ENCODE data around the gene IGF2R. TPM values are rescaled to one million over a fixed set of nuclear protein-coding genes. Genes with fewer than 3 reads are reported as not detected.

Gene IGF2R
- total and polyA plus RNA-seq, 2 of the 13 experiments (the other 11 are each of a cell fraction or from before 2014, with no cell fraction given) = 38.3 to 70.0 TPM

- no peak for TF ChIP-seq SP4 (CRISPR knock-in tag; IDR thresholded peaks at IDR 0.05)
- TF ChIP-seq MTF2 (CRISPR knock-in tag; IDR thresholded peaks at IDR 0.05; ENCODE audit: borderline replicate concordance) = no peak
- no peak for TF ChIP-seq HES4 (CRISPR knock-in tag; IDR thresholded peaks at IDR 0.05; ENCODE audit: borderline replicate concordance)
- TF ChIP-seq ZKSCAN1 (IDR thresholded peaks at IDR 0.05; ENCODE audit: low read length) = no peak
- TF ChIP-seq HDAC6 (IDR thresholded peaks at IDR 0.05; ENCODE audit: low read depth, low read length) = no peak
- no peak for TF ChIP-seq ZNF230 (CRISPR knock-in tag; IDR thresholded peaks at IDR 0.05)
- no peak for TF ChIP-seq ZKSCAN8 (CRISPR knock-in tag; IDR thresholded peaks at IDR 0.05; ENCODE audit: borderline replicate concordance)
- TF ChIP-seq FOSL2 (CRISPR knock-in tag; IDR thresholded peaks at IDR 0.05) = peak; percentile 88
- no peak for TF ChIP-seq POLR2AphosphoS2 (IDR thresholded peaks at IDR 0.05; ENCODE audit: low read depth, low read length)
- no peak for TF ChIP-seq SETDB1 (CRISPR knock-in tag; IDR thresholded peaks at IDR 0.05; ENCODE audit: borderline replicate concordance)
- TF ChIP-seq SIX1 (CRISPR knock-in tag; IDR thresholded peaks at IDR 0.05; ENCODE audit: borderline replicate concordance) = peak; percentile 82; the same call in 1 of the 2 replicates
- no peak for TF ChIP-seq MTA1 (CRISPR knock-in tag; IDR thresholded peaks at IDR 0.05; ENCODE audit: borderline replicate concordance)
- no peak for TF ChIP-seq KDM2A (CRISPR knock-in tag; IDR thresholded peaks at IDR 0.05; ENCODE audit: borderline replicate concordance, low read depth)
- no peak for TF ChIP-seq PHF21A (CRISPR knock-in tag; IDR thresholded peaks at IDR 0.05)
- TF ChIP-seq ZNF281 (CRISPR knock-in tag; IDR thresholded peaks at IDR 0.05; ENCODE audit: borderline replicate concordance) = no peak
- no peak for TF ChIP-seq CENPX (CRISPR knock-in tag; IDR thresholded peaks at IDR 0.05)
- no peak for TF ChIP-seq TFAP4 (IDR thresholded peaks at IDR 0.05; ENCODE audit: borderline replicate concordance, low read depth)
- no peak for TF ChIP-seq HOXA3 (CRISPR knock-in tag; IDR thresholded peaks at IDR 0.05)
- TF ChIP-seq ZNF329 (CRISPR knock-in tag; IDR thresholded peaks at IDR 0.05; ENCODE audit: low read depth) = no peak
- peak; percentile 29; the same call in 1 of the 2 replicates for TF ChIP-seq TGIF2 (CRISPR knock-in tag; IDR thresholded peaks at IDR 0.05)
- 0 out of 2 replicates have a peak, but pooled peaks have one; percentile 36 for TF ChIP-seq MAFG (CRISPR knock-in tag; IDR thresholded peaks at IDR 0.05)
- TF ChIP-seq MAFK (conservative IDR thresholded peaks at IDR 0.05 in 1 of 2, IDR thresholded peaks at IDR 0.05 in 1 of 2; ENCODE audit: low read length in 2 of 2) = peak; percentile 75 to 87
- no peak for TF ChIP-seq GRHL1 (CRISPR knock-in tag; conservative IDR thresholded peaks at IDR 0.05)
- TF ChIP-seq ZNF513 (CRISPR knock-in tag; conservative IDR thresholded peaks at IDR 0.05) = no peak
- TF ChIP-seq ZNF7 (CRISPR knock-in tag; IDR thresholded peaks at IDR 0.05) = peak; percentile 97
Measured at GRCh38 chr6:159973951-159974350, 5.1 kb downstream of the IGF2R start (continued).

Data from HepG2 (cell line).